GM12874 (cell line): ENCODE measurements around the gene HECW1.

Experiments
- TF ChIP-seq, protein P1 (sequence below): IDR thresholded peaks from 2 replicates; pipeline ENCODE4 v1.5.1; 2011; ENCODE audit warnings: low read depth, mild to moderate bottlenecking, control low read depth, low read length, moderate library complexity; ENCODE audit not compliant: insufficient read depth

Gene HECW1

DNA sequence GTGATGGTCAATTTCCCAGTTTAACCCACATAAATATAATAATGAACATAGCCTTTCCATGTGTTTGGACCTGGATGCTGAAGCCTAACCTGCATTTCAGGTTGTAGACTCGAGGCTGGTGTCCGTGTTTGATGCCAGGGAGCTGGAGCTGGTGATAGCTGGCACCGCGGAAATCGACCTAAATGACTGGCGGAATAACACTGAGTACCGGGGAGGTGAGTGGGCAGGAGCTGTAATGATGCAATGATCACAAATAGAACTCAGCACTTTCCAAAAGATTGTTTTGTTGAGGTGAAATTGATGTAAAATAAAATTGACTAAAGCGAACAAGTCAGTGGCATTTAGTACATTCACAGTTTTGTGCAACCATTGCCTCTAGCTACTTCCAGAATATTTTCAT is 439.7 kb downstream of the HECW1 start:
- TF ChIP-seq, protein P1, sequence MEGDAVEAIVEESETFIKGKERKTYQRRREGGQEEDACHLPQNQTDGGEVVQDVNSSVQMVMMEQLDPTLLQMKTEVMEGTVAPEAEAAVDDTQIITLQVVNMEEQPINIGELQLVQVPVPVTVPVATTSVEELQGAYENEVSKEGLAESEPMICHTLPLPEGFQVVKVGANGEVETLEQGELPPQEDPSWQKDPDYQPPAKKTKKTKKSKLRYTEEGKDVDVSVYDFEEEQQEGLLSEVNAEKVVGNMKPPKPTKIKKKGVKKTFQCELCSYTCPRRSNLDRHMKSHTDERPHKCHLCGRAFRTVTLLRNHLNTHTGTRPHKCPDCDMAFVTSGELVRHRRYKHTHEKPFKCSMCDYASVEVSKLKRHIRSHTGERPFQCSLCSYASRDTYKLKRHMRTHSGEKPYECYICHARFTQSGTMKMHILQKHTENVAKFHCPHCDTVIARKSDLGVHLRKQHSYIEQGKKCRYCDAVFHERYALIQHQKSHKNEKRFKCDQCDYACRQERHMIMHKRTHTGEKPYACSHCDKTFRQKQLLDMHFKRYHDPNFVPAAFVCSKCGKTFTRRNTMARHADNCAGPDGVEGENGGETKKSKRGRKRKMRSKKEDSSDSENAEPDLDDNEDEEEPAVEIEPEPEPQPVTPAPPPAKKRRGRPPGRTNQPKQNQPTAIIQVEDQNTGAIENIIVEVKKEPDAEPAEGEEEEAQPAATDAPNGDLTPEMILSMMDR: no peak

DNA sequence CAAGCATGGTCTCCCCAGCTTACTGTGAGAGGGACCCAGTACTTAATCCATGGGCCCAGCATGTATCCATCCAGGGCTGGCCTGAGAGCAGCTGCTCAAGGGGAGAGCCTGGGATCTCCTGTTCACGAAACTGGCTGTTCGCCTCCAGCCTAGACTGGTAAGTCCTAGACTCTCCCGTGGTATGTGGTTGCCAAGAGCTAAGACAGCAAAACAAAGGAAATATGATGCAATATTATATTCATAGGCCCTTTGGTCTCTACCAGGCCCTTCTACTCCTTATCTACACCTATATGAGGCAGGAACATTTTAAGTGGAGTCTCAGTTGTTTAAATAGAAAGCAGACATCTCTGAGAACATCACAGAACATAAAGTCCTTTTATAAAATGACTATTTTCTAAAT is 441.6 kb downstream of the HECW1 start:
- TF ChIP-seq, protein P1: no peak

DNA sequence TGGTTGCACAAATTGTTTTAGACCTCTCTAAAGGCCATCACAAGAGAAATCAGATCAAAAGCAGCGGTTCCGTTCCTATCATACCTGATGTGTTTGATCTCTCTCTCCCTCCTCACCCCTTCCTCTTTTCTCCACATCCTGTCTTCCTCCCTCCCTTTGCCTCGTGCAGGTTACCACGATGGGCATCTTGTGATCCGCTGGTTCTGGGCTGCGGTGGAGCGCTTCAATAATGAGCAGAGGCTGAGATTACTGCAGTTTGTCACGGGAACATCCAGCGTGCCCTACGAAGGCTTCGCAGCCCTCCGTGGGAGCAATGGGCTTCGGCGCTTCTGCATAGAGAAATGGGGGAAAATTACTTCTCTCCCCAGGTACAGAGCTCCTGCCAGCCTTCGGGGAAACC is 442.0 kb downstream of the HECW1 start:
- TF ChIP-seq, protein P1: no peak

DNA sequence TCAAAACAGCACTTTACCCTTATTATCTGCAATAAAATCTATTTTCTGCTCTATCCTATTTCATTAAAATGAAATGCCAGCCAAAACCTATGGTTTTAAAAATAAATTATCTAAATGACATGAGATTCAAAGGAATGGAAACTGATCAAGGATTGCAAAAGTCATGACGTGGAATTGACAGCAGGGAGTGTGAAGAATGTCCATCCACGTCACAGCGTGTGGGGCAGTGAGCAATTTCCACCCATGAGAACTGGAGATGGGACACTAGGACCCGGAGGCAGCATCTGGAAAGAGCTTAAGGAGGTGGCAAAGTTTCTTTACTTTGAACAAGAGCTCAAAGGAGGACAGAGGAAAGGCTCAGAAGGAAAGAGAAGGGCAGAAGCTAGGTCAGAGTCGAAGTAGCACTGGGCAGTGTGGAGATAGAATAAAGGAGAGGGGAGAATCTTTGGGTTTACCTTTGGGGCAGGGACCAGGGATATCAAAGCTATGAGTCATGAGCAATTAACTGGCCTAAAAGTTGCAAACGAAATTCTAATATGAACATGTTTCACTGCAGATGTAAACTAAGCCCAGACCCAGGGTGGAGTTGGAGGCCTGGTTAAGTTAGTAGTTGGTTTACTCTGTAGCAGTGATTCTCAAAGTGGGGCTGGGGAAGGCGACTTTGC is 445.5 kb downstream of the HECW1 start:
- TF ChIP-seq, protein P1: no peak

DNA sequence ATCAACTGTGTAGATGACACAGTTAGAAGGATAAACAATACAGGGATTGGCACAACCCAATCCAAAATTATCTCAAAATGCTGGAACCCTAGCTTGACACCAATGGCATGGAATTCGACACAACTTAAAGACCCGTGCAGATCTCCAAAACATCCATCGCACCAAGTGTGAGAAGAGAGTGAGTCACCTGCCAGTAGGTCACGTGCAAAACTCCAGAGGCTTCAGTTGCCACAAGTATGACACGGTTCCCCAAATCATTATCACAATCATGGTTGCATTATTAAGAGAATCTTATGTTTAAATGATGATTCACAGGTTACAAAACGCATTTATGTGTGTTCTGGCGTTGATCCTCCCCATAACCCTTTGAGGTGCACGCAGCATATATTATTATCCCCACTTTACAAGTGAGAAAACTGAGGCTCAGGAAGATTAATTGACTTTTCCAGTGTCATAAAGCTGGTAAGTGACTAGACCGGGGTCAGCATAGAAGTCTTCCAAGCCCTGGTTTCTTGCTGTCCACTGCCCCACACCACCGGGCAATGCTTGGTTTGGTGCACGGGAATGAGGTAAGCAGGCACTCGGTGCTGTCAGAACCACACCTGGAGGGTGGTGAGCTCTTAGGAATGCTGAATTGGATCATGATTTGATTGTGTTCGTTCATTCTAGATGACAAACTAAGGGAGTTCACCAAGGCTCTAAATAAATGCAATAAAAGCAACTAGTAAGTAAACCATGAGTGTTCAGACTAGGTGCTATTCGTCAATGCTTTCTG is 446.9 kb downstream of the HECW1 start:
- TF ChIP-seq, protein P1: no peak

DNA sequence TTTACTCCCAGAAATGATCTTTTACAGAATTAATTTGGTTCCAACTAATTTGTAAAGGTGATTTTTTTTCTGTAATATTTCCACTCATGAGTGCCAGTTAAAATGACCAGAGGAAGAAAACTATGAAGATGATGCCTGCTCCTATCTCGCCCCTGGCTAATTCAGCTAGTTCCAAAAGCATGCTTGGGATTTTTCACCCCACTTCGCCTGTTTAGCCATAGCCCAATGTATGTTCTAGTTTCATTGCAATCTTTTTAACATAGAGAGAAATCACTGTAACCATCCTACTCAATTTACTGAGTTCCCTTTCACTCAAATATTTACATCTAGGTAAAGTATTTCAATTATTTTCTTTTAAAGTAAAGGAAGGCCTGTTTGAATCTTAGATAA is 447.5 kb downstream of the HECW1 start:
- TF ChIP-seq, protein P1: no peak

DNA sequence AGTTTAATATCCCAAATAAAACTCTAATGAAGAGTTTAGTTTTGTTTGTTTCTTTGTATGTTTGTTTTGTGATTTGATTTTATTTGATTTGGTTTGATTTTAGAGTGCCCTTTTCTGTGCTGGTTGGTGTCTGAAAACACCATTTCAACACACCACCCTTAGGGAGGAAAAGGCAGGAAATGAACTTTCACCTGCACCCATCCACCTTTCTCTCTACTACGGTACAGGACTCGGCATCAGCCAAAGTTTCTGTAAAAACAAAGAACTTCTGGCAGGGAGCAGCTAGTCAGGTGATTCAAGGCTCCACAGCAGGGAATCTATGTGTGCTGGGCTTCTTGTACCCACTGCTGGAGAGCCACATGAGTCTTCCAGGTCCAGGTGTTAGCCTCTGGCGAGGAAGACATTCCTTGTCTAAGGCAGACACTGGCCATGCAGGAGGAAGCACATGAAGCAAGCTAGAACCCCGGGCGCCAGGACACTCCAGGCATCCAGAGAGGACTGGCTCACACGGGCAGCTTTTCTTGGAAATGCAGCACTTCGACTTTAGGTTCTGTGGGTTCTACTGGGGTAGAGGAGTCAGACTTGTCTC is 448.4 kb downstream of the HECW1 start:
- TF ChIP-seq, protein P1: no peak
